RWPE1 (cell line): Measurements from ENCODE around the gene CLN6.

ENCODE experiments used
- CTCF ChIA-PET: fragments of 350-600 bp; sonication (Branson Sonifier 250); formaldehyde crosslinking; extraction: SDS; loops from one replicate; lab custom pipeline; 2021; lab: Yijun Ruan, JAX
- POLR2A ChIA-PET: fragments of 400-600 bp; formaldehyde crosslinking; extraction: SDS; loops from one replicate; lab custom pipeline; 2020; ENCODE audit warnings: antibody characterized with exemption; ENCODE audit not compliant: low non-redundant PET; lab: Yijun Ruan, JAX
- DNase-seq: peaks from one replicate; pipeline ENCODE4 v3.0.0; 2012; ENCODE audit warnings: low spot score
- H3K27ac ChIP-seq: fragments of 450-650 bp; 2 replicates; pipeline ENCODE4 v1.5.1; 2017
- TF ChIP-seq, protein P1 (sequence below): fragments of 450-650 bp; conservative IDR thresholded peaks from 2 replicates; pipeline ENCODE4 v1.5.1; 2017; ENCODE audit warnings: low read depth, mild to moderate bottlenecking

CLN6 gene

DNA sequence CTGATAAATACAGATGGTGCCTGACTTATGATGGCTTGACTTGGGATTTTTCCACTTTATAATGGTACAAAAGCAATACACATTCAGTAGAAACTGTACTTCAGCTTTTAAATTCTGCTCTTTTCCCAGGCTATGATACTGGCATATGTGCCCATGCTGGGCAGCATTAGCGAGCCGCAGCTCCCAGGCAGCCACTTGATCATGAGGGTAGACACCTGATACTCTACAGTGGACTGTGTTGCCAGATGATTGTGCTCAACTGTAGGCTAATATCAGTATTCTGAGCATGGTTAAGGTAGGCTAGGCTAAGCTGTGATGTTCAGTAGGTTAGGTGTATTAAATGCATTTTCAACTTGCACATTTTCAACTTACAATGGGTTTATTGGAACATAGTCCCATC is 30.4 kb upstream of the CLN6 start:
- DNase-seq, result no peak
- no peak overlapping the region for H3K27ac ChIP-seq
- ChIA-PET POLR2A (no interaction called here), CTCF (interaction anchor here (0.6 kb wide), 2 partner anchors 12 to 45 kb away, joined by 4 read pairs; no protein-coding TSS in a partner anchor)
- TF ChIP-seq, protein P1, sequence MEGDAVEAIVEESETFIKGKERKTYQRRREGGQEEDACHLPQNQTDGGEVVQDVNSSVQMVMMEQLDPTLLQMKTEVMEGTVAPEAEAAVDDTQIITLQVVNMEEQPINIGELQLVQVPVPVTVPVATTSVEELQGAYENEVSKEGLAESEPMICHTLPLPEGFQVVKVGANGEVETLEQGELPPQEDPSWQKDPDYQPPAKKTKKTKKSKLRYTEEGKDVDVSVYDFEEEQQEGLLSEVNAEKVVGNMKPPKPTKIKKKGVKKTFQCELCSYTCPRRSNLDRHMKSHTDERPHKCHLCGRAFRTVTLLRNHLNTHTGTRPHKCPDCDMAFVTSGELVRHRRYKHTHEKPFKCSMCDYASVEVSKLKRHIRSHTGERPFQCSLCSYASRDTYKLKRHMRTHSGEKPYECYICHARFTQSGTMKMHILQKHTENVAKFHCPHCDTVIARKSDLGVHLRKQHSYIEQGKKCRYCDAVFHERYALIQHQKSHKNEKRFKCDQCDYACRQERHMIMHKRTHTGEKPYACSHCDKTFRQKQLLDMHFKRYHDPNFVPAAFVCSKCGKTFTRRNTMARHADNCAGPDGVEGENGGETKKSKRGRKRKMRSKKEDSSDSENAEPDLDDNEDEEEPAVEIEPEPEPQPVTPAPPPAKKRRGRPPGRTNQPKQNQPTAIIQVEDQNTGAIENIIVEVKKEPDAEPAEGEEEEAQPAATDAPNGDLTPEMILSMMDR, result no peak

DNA sequence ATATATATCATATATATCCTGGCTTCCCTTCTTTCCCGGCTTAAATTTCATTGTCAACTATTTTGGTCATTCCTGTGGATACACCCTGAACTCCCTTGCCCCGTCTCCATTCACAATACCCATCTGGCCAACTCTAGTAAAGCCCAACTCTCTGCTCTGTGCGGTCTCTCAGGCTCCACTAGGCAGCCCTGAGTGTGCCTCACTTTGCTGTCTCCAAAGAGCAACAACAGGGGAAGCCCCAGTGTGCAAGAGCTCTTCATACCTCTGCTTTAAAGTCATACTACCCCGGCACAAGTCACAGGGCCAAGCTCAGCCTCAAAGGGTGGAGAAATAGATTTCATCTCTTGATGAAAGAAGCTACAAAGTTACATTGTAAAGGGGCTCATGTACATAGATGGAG is 29.2 kb upstream of the CLN6 start:
- ChIA-PET CTCF (interaction anchor here (0.6 kb wide), 1 partner anchor 24 kb away, joined by 4 read pairs; no protein-coding TSS in a partner anchor), POLR2A (no interaction called here)
- no peak for DNase-seq
- TF ChIP-seq, protein P1, result no peak
- peak overlapping the region; percentile 46; the same call in 1 of the 2 replicates for H3K27ac ChIP-seq

DNA sequence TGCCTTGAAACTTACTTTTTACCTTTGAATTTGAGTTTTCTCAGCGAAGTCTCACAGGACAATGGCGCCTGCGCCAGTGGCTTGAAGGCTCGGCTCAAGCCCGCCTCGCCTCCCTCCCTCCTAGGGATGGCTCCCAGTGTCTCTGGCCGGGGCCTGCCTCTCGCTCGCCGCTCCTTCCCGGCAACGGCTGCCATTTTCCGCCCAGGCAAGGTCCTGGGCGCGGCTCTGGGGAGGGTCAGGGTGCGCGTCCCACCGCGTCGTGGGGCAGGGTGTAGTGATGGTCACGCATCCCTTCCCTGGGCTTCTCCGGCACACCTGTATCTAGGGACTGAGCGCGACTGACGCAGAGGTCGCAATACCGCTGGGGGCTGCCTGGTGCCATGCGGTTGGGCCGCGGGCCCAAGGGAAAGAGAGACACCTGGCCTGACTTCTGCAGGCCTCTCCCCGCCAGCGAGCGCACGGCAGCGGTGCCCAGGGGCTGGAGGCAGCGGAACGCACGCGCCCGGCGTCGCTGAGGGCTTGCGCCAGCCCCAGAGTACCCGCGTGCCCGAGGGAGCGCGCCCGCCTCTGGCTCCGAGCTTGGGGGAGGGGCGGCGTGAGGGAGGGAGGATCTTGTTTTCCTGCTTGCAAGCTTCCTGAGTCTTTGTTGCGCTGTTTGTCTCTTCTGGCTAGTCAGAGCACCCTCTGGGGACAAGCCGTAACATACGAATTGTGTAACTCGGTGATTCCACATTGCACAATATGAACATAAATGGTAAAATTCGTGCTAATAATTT is 27.3 kb upstream of the CLN6 start:
- CTCF ChIA-PET, result interaction anchor here (0.6 to 0.9 kb wide), 3 partner anchors 24 to 51 kb away, joined by 3 to 4 read pairs (median 3); no protein-coding TSS in a partner anchor

DNA sequence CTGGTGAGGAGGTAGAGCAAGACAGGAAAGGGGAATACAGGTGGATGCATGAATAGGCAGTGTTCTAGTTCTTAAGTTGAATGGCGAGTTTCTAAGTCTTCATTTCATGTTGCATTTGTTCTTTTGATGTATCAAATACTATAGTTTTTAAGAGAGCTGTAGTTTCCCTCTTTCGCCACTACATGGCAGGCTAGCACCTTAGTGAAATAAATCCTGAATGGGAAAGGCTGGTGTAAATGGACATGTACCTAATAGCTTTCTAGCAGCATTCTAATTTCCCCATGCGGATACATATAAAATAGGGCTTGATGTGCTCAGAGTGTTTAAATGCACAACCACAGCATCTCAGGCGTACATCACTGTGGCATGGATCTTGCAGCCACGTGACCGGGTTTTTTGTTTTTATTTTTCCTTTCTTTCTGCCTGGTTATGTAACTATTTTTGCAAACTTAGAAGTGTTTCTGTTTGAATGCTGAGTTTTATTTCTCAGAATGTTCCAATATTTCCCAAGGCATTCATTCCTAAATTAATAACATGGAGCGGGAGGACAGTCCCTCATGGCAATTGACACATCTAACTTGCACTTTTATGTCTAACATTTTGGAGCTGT is 23.5 kb upstream of the CLN6 start:
- no peak overlapping the region for H3K27ac ChIP-seq
- ChIA-PET CTCF (interaction anchor here (0.6 to 2.0 kb wide), 27 partner anchors 9 to 881 kb away, joined by 3 to 39 read pairs (median 5); partner anchors contain the start of gene FEM1B), POLR2A (interaction anchor here (0.7 to 1.0 kb wide), 2 partner anchors 11 to 24 kb away, joined by 4 to 5 read pairs; partner anchors contain the start of gene FEM1B)
- peak; percentile 75 for DNase-seq
- TF ChIP-seq, protein P1, result peak; percentile 99

More for the DNA sequence above, 27.3 kb upstream of the CLN6 start:
- POLR2A ChIA-PET, result interaction anchor here (0.7 to 1.1 kb wide), 4 partner anchors 17 to 1493 kb away, joined by 4 to 13 read pairs (median 8); partner anchors contain the start of gene FEM1B
- peak; percentile 84 for DNase-seq
- TF ChIP-seq, protein P1, result no peak
- peak overlapping the region; percentile 97 for H3K27ac ChIP-seq

DNA sequence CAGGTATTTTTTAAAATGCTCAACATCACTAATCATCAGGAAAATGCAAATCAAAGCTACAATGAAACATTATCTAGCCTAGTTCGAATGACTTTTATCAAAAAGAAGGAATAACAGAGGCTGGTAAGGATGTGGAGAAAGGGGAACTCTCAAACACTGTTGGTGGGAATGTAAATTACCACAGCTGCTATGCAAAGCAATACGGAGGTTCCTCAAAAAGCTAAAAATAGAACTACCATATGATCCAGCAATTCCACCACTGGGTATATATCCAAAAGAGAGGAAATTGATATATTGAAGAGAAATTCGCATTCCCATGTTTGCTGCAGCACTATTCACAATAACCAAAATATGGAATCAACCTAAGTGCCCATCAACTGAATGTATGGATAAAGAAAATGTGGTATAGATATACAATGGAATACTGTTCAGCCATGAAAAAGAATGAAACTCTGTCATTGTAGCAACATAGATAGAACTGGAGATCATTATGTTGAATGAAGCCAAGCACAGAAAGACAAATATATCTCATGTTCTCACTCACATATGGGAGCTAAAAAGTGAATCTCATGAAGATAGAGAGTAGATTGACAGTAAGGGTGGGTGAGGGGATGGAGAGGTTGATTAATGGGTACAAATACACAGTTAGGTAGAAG is 19.7 kb upstream of the CLN6 start:
- ChIA-PET POLR2A (no interaction called here), CTCF (interaction anchor here (0.6 to 0.9 kb wide), 2 partner anchors 57 to 627 kb away, joined by 3 read pairs; no protein-coding TSS in a partner anchor)
- TF ChIP-seq, protein P1, result no peak

DNA sequence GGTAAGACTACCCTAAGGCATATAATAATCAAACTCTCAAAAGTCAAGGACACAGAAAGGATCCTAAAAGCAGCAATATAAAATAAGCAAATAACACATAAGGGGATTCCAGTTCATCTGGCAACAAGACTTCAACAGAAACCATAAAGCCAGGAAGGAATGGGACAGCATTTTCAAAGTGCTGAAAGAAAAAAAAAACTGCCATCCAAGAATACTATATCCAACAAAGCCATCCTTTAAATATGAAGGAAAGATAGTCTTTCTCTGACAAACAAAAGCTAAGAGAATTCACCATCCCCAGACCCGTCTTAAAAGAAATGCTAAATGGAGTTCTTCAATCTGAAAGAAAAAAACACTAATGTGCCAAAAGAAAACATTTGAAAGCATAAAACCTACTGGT is 14.7 kb upstream of the CLN6 start:
- H3K27ac ChIP-seq, result no peak overlapping the region
- ChIA-PET POLR2A (no interaction called here), CTCF (interaction anchor here (0.6 to 1.9 kb wide), 4 partner anchors 9 to 370 kb away, joined by 3 to 9 read pairs (median 5); no protein-coding TSS in a partner anchor)
- TF ChIP-seq, protein P1, result no peak
- no peak for DNase-seq

More for the DNA sequence above, 19.7 kb upstream of the CLN6 start:
- DNase-seq, result no peak
- H3K27ac ChIP-seq, result no peak overlapping the region
